ENCODE results near the gene OR4B1.
"Not testable (repeated sequence)": the region's sequence is repeated elsewhere in the genome, so short reads cannot be mapped to it uniquely, and the experiment has no call there.

Gene OR4B1

GRCh38 chr11:48182860-48183526 is 33.6 kb upstream of the OR4B1 start:
- Histone ChIP-seq H3K27me3 (ENCODE audit: low read length) (no peaks in the 10 kb centered on the region), H3F3A (ENCODE audit: insufficient read depth) (no peaks in the 10 kb centered on the region), H3K79me2 (ENCODE audit: insufficient read depth, low read length) (no peaks in the 10 kb centered on the region), H3K9me3 (ENCODE audit: insufficient read depth, low read length) (no peaks in the 10 kb centered on the region), H3K9me2 (replicated peaks; ENCODE audit: insufficient read depth, low read length) (no peaks in the 10 kb centered on the region), H3K4me3 (ENCODE audit: insufficient read depth, low read length, poor library complexity, severe bottlenecking) (no peak overlapping the region), H4K20me1 (ENCODE audit: low read depth, low read length) (no peaks in the 10 kb centered on the region), H3K4me2 (ENCODE audit: low read depth, low read length, poor library complexity, severe bottlenecking) (no peak overlapping the region), H2AFZ (ENCODE audit: low read depth, low read length, severe bottlenecking) (no peak overlapping the region), H3K36me3 (ENCODE audit: low read length) (no peaks in the 10 kb centered on the region), H3K27ac (ENCODE audit: low read depth, low read length) (no peak overlapping the region), H3K9ac (ENCODE audit: low read length) (no peak overlapping the region)
- no peak for TF ChIP-seq EZH2phosphoT487 (conservative IDR thresholded peaks at IDR 0.05; ENCODE audit: low read length)
- TF ChIP-seq, protein P1, sequence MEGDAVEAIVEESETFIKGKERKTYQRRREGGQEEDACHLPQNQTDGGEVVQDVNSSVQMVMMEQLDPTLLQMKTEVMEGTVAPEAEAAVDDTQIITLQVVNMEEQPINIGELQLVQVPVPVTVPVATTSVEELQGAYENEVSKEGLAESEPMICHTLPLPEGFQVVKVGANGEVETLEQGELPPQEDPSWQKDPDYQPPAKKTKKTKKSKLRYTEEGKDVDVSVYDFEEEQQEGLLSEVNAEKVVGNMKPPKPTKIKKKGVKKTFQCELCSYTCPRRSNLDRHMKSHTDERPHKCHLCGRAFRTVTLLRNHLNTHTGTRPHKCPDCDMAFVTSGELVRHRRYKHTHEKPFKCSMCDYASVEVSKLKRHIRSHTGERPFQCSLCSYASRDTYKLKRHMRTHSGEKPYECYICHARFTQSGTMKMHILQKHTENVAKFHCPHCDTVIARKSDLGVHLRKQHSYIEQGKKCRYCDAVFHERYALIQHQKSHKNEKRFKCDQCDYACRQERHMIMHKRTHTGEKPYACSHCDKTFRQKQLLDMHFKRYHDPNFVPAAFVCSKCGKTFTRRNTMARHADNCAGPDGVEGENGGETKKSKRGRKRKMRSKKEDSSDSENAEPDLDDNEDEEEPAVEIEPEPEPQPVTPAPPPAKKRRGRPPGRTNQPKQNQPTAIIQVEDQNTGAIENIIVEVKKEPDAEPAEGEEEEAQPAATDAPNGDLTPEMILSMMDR (IDR thresholded peaks at IDR 0.05; ENCODE audit: insufficient read depth, low read length, poor library complexity, severe bottlenecking), result no peak

DNA sequence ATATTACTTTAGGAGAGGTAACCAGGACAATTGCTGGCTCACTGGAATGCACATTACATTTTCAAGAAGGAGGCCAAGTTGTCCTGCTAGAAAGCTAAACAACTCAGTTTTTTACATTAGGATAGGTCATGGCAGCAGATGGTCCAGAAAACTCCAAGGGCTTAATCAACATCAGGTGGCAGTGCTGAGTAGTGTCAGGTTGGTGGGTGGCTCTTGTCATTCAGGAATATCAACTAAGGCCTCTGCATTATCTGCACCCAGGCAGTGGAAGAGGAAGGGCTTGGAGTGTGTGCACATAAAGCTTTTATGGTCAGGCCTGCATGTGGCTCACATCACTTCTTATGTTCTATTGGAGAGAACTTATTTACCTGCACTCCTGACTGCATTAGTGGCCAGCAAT is 32.2 kb upstream of the OR4B1 start:
- no peak overlapping the region for H3K9ac ChIP-seq (ENCODE audit: low read length)
- no peaks in the 10 kb centered on the region for H3K9me2 ChIP-seq (replicated peaks; ENCODE audit: insufficient read depth, low read length)
- no peaks in the 10 kb centered on the region for H3K36me3 ChIP-seq (ENCODE audit: low read length)
- H3K4me3 ChIP-seq (ENCODE audit: insufficient read depth, low read length, poor library complexity, severe bottlenecking), result no peak overlapping the region
- no peaks in the 10 kb centered on the region for H4K20me1 ChIP-seq (ENCODE audit: low read depth, low read length)
- no peaks in the 10 kb centered on the region for H3K9me3 ChIP-seq (ENCODE audit: insufficient read depth, low read length)
- H3K4me2 ChIP-seq (ENCODE audit: low read depth, low read length, poor library complexity, severe bottlenecking), result no peak overlapping the region
- H3K27ac ChIP-seq (ENCODE audit: low read depth, low read length), result no peak overlapping the region
- H3K79me2 ChIP-seq (ENCODE audit: insufficient read depth, low read length), result no peaks in the 10 kb centered on the region
- no peaks in the 10 kb centered on the region for H3K27me3 ChIP-seq (ENCODE audit: low read length)
- TF ChIP-seq, protein P1 (IDR thresholded peaks at IDR 0.05; ENCODE audit: insufficient read depth, low read length, poor library complexity, severe bottlenecking), result no peak
- H3F3A ChIP-seq (ENCODE audit: insufficient read depth), result no peaks in the 10 kb centered on the region
- H2AFZ ChIP-seq (ENCODE audit: low read depth, low read length, severe bottlenecking), result no peak overlapping the region

- H3K4me2 ChIP-seq (ENCODE audit: low read depth, low read length, poor library complexity, severe bottlenecking); H3F3A ChIP-seq (ENCODE audit: insufficient read depth); H2AFZ ChIP-seq (ENCODE audit: low read depth, low read length, severe bottlenecking); H3K27me3 ChIP-seq (ENCODE audit: low read length); H3K9me3 ChIP-seq (ENCODE audit: insufficient read depth, low read length); H3K9ac ChIP-seq (ENCODE audit: low read length); H3K36me3 ChIP-seq (ENCODE audit: low read length); H3K9me2 ChIP-seq (replicated peaks; ENCODE audit: insufficient read depth, low read length); H4K20me1 ChIP-seq (ENCODE audit: low read depth, low read length); H3K79me2 ChIP-seq (ENCODE audit: insufficient read depth, low read length); H3K27ac ChIP-seq (ENCODE audit: low read depth, low read length); H3K4me3 ChIP-seq (ENCODE audit: insufficient read depth, low read length, poor library complexity, severe bottlenecking): not testable (repeated sequence)
Measured at GRCh38 chr11:48190906-48191654, 25.5 kb upstream of the OR4B1 start.

DNA sequence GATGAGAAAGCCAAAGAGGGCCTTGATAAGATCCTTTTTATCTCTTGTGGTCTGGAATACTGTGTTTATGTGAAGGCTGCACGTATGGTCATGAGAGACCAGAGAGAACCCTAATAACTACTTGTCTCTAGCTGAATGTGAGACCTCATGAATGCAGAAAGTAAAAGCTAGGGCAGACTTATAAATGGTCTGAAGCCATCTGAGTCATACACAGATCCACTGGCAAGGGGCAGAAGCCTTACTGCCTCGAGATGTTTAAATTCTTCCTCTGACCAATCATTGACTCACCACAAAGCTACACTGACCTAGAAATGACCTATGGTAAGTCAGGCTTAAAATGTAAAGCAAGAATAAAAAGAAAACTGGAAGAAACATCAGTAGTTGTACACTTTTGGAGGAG is 22.7 kb upstream of the OR4B1 start:
- Histone ChIP-seq H3K79me2 (ENCODE audit: insufficient read depth, low read length) (no peaks in the 10 kb centered on the region), H3K36me3 (ENCODE audit: low read length) (no peaks in the 10 kb centered on the region), H3K27me3 (ENCODE audit: low read length) (no peaks in the 10 kb centered on the region), H3K4me3 (ENCODE audit: insufficient read depth, low read length, poor library complexity, severe bottlenecking) (no peak overlapping the region), H3K9me2 (replicated peaks; ENCODE audit: insufficient read depth, low read length) (no peaks in the 10 kb centered on the region), H2AFZ (ENCODE audit: low read depth, low read length, severe bottlenecking) (no peak overlapping the region), H4K20me1 (ENCODE audit: low read depth, low read length) (no peaks in the 10 kb centered on the region), H3K9ac (ENCODE audit: low read length) (no peak overlapping the region), H3K9me3 (ENCODE audit: insufficient read depth, low read length) (no peaks in the 10 kb centered on the region), H3K27ac (ENCODE audit: low read depth, low read length) (no peak overlapping the region), H3F3A (ENCODE audit: insufficient read depth) (no peaks in the 10 kb centered on the region), H3K4me2 (ENCODE audit: low read depth, low read length, poor library complexity, severe bottlenecking) (no peak overlapping the region)
- TF ChIP-seq EZH2phosphoT487 (conservative IDR thresholded peaks at IDR 0.05; ENCODE audit: low read length), result no peak
- TF ChIP-seq, protein P1 (IDR thresholded peaks at IDR 0.05; ENCODE audit: insufficient read depth, low read length, poor library complexity, severe bottlenecking), result no peak

Measured in SU-DHL-6 (cell line).